SK-N-MC (cell line): ENCODE measurements around the gene SUMO4.

Experiments used
- DNase-seq: peaks from one replicate; pipeline ENCODE4 v3.0.0-alpha.2; 2011; ENCODE audit warnings: low read depth, low spot score
- H3K27ac ChIP-seq: fragments of 200-600 bp; sonication (generic); 2 replicates; pipeline ENCODE4 v1.5.1; 2016; ENCODE audit warnings: mixed run types
- H3K36me3 ChIP-seq: fragments of 200-600 bp; sonication (generic); 2 replicates; pipeline ENCODE4 v1.6.1; 2017; ENCODE audit warnings: antibody characterized with exemption, low read length, mixed read lengths; ENCODE audit not compliant: insufficient read depth
- H3K4me3 ChIP-seq: fragments of 200-600 bp; sonication (generic); 2 replicates; pipeline ENCODE4 v1.5.1; 2016
- H3K9ac ChIP-seq: fragments of 200-600 bp; sonication (generic); 2 replicates; pipeline ENCODE4 v1.8.0; 2017; ENCODE audit warnings: mixed run types, mixed read lengths; ENCODE audit not compliant: insufficient read length
- H3K9me3 ChIP-seq: fragments of 200-600 bp; sonication (generic); 2 replicates; pipeline ENCODE4 v1.6.1; 2017; ENCODE audit warnings: low read depth, mild to moderate bottlenecking, antibody characterized with exemption, low read length, moderate library complexity, mixed read lengths
- EZH2 ChIP-seq: fragments of 200-600 bp; sonication (generic); IDR thresholded peaks from one replicate; pipeline ENCODE4 v1.6.1; 2017; ENCODE audit warnings: antibody characterized with exemption
- FOXP2 ChIP-seq: optimal IDR thresholded peaks from 2 replicates; pipeline ENCODE3; 2011; ENCODE audit warnings: mild to moderate bottlenecking, moderate library complexity; ENCODE audit not compliant: insufficient read depth; ENCODE audit errors: extremely low read length, control extremely low read depth
- POLR2AphosphoS5 ChIP-seq: IDR thresholded peaks from 2 replicates; pipeline ENCODE4 v1.6.1; 2012; ENCODE audit warnings: mild to moderate bottlenecking, low read depth, low read length, borderline replicate concordance

The SUMO4 gene

DNA sequence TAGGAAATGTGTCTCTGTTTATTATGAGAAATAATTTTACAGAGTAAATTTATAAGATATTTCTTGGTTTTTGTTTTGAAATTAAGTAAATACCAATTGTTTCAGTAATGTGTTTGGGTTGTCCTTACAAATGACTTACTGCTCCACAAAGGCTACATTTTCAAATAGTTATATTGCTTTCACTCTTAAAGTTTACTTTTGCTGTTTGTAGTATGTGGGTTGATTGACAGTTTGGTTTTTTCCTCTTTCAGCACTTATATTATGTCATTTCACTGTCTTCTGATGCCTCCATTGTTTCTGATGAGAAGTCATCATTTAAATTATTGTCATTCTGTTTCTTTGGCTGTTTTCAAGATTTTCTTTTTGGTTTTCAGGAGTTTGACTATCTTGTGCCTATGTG lies 34.9 kb upstream of the SUMO4 start:
- Histone ChIP-seq H3K9me3 (no peaks in the 10 kb centered on the region), H3K36me3 (peaks cover 3% of the 10 kb centered on the region; the same call in 1 of the 2 replicates), H3K9ac (no peak overlapping the region), H3K4me3 (no peak overlapping the region), H3K27ac (no peak overlapping the region)
- no peak for DNase-seq
- TF ChIP-seq EZH2 (no peak), POLR2AphosphoS5 (no peak), FOXP2 (no peak)

DNA sequence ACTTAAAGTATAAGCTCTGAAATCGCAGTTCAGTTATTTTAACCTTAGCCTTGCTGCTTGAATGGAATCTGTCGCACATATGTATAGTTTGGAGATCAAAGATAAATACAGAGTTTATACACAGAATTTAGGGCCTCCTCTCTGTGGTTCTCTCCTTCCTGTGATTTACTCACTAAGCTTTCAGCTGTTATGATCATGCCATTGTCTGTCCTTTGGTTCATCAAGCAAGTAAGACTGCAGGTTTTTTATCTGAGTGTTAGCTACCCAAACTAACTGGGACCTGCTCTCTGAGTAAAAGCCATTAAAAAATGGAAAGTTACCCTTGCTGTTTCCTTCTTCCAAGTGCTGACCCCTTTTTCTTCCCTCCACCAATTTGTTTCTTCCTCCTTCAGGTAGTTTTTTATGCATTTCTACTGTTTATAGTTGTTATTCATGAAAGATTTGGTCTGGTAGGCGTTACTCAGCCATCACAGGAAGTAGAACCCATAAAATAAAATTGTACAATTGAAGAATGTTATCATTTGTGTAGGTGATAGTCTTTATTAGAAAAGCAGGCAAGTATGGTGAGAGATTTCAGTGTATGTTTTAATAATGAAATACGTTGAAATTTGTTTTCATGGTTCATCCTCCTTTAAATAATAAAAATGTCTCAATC lies 33.7 kb upstream of the SUMO4 start:
- TF ChIP-seq POLR2AphosphoS5 (no peak), FOXP2 (no peak), EZH2 (no peak)
- Histone ChIP-seq H3K36me3 (no peaks in the 10 kb centered on the region), H3K27ac (no peak overlapping the region), H3K9ac (no peak overlapping the region), H3K4me3 (no peak overlapping the region), H3K9me3 (no peaks in the 10 kb centered on the region)
- DNase-seq, result no peak

DNA sequence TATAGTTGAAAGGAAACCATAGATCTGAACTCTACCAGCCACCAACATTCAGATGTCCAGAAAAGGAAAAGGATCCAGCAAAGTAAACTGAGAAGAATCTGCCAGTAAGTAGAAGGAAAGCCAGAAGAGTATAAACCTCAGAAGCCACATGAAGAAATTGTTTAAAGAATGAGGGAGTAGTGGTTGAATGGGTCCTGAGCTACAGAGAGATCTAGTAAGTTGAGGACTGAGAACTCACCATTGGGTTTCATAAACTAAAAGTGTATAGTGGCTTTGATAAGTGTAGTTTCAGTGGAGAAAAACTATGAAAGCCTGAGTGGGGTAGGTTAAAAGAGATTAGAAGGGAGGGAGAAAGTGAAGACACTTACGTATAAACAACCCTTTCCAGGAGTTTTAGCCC lies 32.0 kb upstream of the SUMO4 start:
- no peak for TF ChIP-seq POLR2AphosphoS5
- TF ChIP-seq EZH2, result no peak
- TF ChIP-seq FOXP2, result no peak
- H3K9me3 ChIP-seq, result no peaks in the 10 kb centered on the region
- H3K27ac ChIP-seq, result no peak overlapping the region
- no peak overlapping the region for H3K4me3 ChIP-seq
- no peak overlapping the region for H3K9ac ChIP-seq
- DNase-seq, result no peak
- no peaks in the 10 kb centered on the region for H3K36me3 ChIP-seq

DNA sequence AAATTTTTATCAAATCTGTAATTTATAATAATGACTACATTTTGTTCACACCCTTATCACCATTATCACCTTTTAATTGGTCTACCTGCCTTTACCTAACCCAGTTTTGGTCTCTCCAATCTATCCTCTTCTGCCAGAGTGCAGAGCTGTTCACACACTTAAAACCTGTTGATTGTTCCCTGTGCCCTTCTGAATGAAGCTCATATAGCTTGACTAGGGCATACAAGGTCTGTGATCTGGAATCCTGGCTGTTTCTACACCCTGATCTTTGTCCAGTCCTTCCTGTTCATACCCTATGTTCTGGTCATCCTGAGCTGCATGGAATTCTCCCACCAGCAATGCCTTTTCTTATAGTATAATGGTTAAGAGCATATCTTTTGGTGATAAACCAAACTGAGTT lies 28.9 kb upstream of the SUMO4 start:
- no peak for TF ChIP-seq POLR2AphosphoS5
- no peak for TF ChIP-seq EZH2
- no peak for DNase-seq
- H3K9ac ChIP-seq, result no peak overlapping the region
- no peak overlapping the region for H3K4me3 ChIP-seq
- H3K36me3 ChIP-seq, result no peaks in the 10 kb centered on the region; the same call in 1 of the 2 replicates
- H3K9me3 ChIP-seq, result no peaks in the 10 kb centered on the region
- no peak overlapping the region for H3K27ac ChIP-seq

DNA sequence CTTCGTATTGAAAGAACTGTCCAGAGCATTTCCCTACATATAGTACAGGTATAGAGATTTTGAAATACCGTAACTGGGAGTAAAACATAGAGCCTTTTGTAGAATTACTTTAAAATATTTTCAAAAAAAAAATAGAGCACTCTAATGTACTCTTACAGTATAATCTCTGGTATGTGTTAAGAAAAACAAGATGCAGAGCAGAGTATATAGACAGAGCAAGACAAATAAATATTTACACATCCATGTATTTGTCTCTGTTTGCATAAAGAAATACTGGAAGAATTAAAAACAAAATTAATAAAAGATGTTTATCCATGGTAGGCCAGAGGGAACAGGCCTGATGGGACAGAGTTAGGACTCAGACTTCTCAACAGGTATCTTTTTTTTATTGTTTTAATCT lies 28.0 kb upstream of the SUMO4 start:
- Histone ChIP-seq H3K4me3 (no peak overlapping the region), H3K27ac (no peak overlapping the region), H3K36me3 (no peaks in the 10 kb centered on the region; the same call in 1 of the 2 replicates), H3K9ac (no peak overlapping the region), H3K9me3 (no peaks in the 10 kb centered on the region)
- no peak for TF ChIP-seq FOXP2
- TF ChIP-seq POLR2AphosphoS5, result no peak
- no peak for TF ChIP-seq EZH2
- no peak for DNase-seq

DNA sequence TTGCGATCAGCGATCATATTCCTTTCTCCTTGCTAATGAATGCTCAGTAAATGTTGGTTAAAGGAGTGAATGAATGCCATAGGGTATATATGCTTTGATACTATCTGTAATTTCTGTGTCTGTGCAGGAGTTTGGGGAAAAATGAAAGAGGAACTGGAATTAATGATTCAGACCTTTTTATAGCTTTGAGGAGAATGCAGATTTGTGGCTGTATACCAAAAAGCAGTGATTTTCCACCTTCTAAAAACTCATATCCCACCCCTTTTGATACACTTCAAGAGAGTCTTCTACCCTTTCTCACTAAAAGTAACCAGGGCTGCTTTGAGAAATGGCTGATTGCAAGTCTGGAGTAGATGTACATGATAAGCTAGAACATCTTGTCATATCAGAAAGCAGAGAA lies 26.6 kb upstream of the SUMO4 start:
- no peak for DNase-seq
- H3K9ac ChIP-seq, result no peak overlapping the region
- TF ChIP-seq FOXP2, result no peak
- TF ChIP-seq POLR2AphosphoS5, result no peak
- no peak for TF ChIP-seq EZH2
- no peaks in the 10 kb centered on the region for H3K9me3 ChIP-seq
- no peak overlapping the region for H3K27ac ChIP-seq
- H3K4me3 ChIP-seq, result no peak overlapping the region
- peaks cover 9% of the 10 kb centered on the region for H3K36me3 ChIP-seq

DNA sequence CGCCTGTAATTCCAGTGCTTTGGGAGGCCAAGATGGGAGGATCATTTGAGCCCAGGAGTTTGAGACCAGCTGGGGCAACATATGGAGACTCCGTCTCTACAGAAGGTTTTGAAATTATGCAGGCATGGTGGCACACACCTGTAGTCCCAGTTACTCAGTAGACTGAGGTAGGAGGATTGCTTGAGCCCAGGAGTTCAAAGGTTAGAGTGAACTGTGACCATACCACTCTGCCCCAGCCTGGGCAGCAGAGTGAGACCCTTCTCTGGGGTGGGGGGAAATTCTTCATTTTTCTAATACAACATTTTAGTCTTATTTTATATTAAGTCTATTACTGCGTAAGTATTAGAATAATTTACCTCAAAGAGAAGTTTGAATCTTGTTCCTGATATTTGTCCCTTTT lies 20.1 kb upstream of the SUMO4 start:
- Histone ChIP-seq H3K9ac (no peak overlapping the region), H3K4me3 (no peak overlapping the region), H3K27ac (no peak overlapping the region), H3K9me3 (no peaks in the 10 kb centered on the region), H3K36me3 (peaks cover 57% of the 10 kb centered on the region)
- no peak for TF ChIP-seq POLR2AphosphoS5
- TF ChIP-seq FOXP2, result no peak
- TF ChIP-seq EZH2, result no peak
- DNase-seq, result no peak

DNA sequence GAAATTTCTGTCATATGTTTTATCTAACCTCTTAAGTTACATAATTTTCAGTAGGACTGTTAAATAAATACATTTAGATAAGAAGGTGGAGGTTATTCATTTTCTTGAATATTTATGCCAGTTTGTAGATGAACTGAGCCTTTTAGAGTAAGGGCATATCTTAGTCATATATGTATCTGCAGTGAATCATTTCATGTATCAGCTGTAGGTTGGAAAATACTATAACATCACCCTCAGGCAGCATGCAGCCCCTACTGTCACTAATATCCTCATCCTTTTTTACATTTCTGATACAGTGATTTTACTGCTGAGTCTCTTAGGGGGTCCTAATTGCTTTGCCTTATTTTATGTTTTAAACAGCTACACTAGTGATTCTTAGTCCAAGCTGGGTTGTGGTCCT lies 19.5 kb upstream of the SUMO4 start:
- DNase-seq, result no peak
- H3K27ac ChIP-seq, result no peak overlapping the region
- no peak overlapping the region for H3K9ac ChIP-seq
- no peak overlapping the region for H3K4me3 ChIP-seq
- H3K36me3 ChIP-seq, result peaks cover 61% of the 10 kb centered on the region
- no peaks in the 10 kb centered on the region for H3K9me3 ChIP-seq
- TF ChIP-seq FOXP2 (no peak), EZH2 (no peak), POLR2AphosphoS5 (no peak)

DNA sequence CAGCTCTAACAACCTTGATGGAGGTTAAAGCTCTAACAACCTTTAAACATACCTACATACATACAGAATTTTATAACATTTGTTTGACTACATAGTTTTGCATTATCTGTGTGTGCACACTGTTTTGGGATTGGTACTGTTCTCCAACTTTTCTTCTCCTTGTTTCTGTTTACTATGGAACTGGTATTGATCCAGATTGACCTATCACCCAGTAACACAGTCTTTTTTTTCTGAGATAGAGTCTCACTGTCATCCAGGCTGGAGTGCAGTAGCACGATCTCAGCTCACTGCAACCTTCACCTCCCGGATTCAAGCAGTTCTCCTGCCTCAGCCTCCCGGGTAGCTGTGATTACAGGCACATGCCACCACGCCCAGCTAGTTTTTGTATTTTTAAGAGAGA lies 16.7 kb upstream of the SUMO4 start:
- peaks cover 5% of the 10 kb centered on the region; the same call in 1 of the 2 replicates for H3K9me3 ChIP-seq
- peaks cover 79% of the 10 kb centered on the region for H3K36me3 ChIP-seq

More for the DNA sequence above, 16.7 kb upstream of the SUMO4 start:
- H3K9ac ChIP-seq, result no peak overlapping the region
- DNase-seq, result no peak
- no peak overlapping the region for H3K27ac ChIP-seq
- TF ChIP-seq FOXP2 (no peak), EZH2 (no peak), POLR2AphosphoS5 (no peak)
- H3K4me3 ChIP-seq, result no peak overlapping the region
